PC-3 (cell line): ENCODE data around the gene NTRK1.

ENCODE experiments used
- CTCF ChIP-seq: fragments of 300-600 bp; sonication (generic); conservative IDR thresholded peaks from 2 replicates; pipeline ENCODE4 v1.5.1; 2017; ENCODE audit warnings: antibody characterized with exemption, low read depth, mild to moderate bottlenecking, low read length
- EZH2 ChIP-seq: fragments of 300-600 bp; sonication (generic); IDR thresholded peaks from one replicate; pipeline ENCODE4 v1.6.1; 2017; ENCODE audit warnings: antibody characterized with exemption, mild to moderate bottlenecking, low read length; ENCODE audit not compliant: unreplicated experiment

GRCh38 chr1:156866249-156866909 lies 5.7 kb downstream of the NTRK1 start:
- TF ChIP-seq CTCF: no peak
- TF ChIP-seq EZH2: no peak
